H54 (cell line): ENCODE data around the gene CWC22.
"Not testable (repeated sequence)": the region's sequence is repeated elsewhere in the genome, so short reads cannot be mapped to it uniquely, and the experiment has no call there.

Experiments used
- DNase-seq: peaks from one replicate; pipeline ENCODE4 v3.0.0; 2011; ENCODE audit warnings: low spot score, mixed read lengths; ENCODE audit not compliant: insufficient read length
- FAIRE-seq: peaks from 3 replicates; lab custom pipeline; 2011; peaks lifted over from hg19 to GRCh38; lab: Jason Lieb, UNC
- POLR2A ChIP-seq: IDR thresholded peaks from 2 replicates; pipeline ENCODE4 v1.6.1; 2011; ENCODE audit warnings: low read depth, mild to moderate bottlenecking, low read length

The CWC22 gene

GRCh38 chr2:180016937-180017336 is 9.8 kb upstream of the CWC22 start:
- no peak for TF ChIP-seq POLR2A
- FAIRE-seq (no peak), DNase-seq (no peak)

- DNase-seq (no peak), FAIRE-seq (no peak)
- TF ChIP-seq POLR2A = no peak
These were observed 9.0 kb upstream of the CWC22 start for GRCh38 chr2:180015951-180016709.

GRCh38 chr2:180012523-180012922 is 5.4 kb upstream of the CWC22 start:
- no peak for TF ChIP-seq POLR2A
- DNase-seq (peak; percentile 7), FAIRE-seq (peak; percentile 60)

GRCh38 chr2:180010701-180011100 is 3.6 kb upstream of the CWC22 start:
- DNase-seq (no peak), FAIRE-seq (no peak)
- no peak for TF ChIP-seq POLR2A

GRCh38 chr2:180006231-180006630 is 866 bp downstream of the CWC22 start:
- TF ChIP-seq POLR2A = no peak
- DNase-seq = no peak
- no peak for FAIRE-seq

- FAIRE-seq, DNase-seq: not testable (repeated sequence)
These were observed 1.6 kb downstream of the CWC22 start for GRCh38 chr2:180005465-180005864.

- DNase-seq (no peak), FAIRE-seq (no peak)
- TF ChIP-seq POLR2A = no peak
These were observed 2.4 kb downstream of the CWC22 start for GRCh38 chr2:180004731-180005130.

- no peak for TF ChIP-seq POLR2A
- no peak for DNase-seq
- FAIRE-seq = no peak
These were observed 3.5 kb downstream of the CWC22 start for GRCh38 chr2:180003559-180003958.

GRCh38 chr2:180003073-180003472 is 4.0 kb downstream of the CWC22 start:
- DNase-seq (no peak), FAIRE-seq (no peak)
- no peak for TF ChIP-seq POLR2A

GRCh38 chr2:180002198-180002770 is 4.8 kb downstream of the CWC22 start:
- no peak for TF ChIP-seq POLR2A
- FAIRE-seq = no peak
- no peak for DNase-seq

GRCh38 chr2:180001726-180002125 is 5.4 kb downstream of the CWC22 start:
- FAIRE-seq (no peak), DNase-seq (no peak)
- no peak for TF ChIP-seq POLR2A

- DNase-seq (no peak), FAIRE-seq (peak; percentile 72)
- TF ChIP-seq POLR2A = no peak
These were observed 6.7 kb downstream of the CWC22 start for GRCh38 chr2:180000434-180000833.

- DNase-seq = no peak
- FAIRE-seq = no peak
- no peak for TF ChIP-seq POLR2A
These were observed 8.1 kb downstream of the CWC22 start for GRCh38 chr2:179999000-179999399.

- TF ChIP-seq POLR2A = no peak
- DNase-seq (no peak), FAIRE-seq (no peak)
These were observed 11.2 kb downstream of the CWC22 start for GRCh38 chr2:179995741-179996515.

- FAIRE-seq (no peak), DNase-seq (no peak)
- TF ChIP-seq POLR2A = no peak
These were observed 15.8 kb downstream of the CWC22 start for GRCh38 chr2:179991344-179991743.
